D721Med (cell line): ENCODE results near the gene JMJD6.

Source experiments
- DNase-seq: peaks from one replicate; pipeline ENCODE4 v3.0.0; 2011; ENCODE audit warnings: low spot score; ENCODE audit not compliant: insufficient read length
- FAIRE-seq: peaks from 2 replicates; lab custom pipeline; 2011; peaks lifted over from hg19 to GRCh38; lab: Jason Lieb, UNC
- CTCF ChIP-seq: IDR thresholded peaks from 2 replicates; pipeline ENCODE4 v1.5.1; 2012; ENCODE audit warnings: mild to moderate bottlenecking, control low read depth; ENCODE audit not compliant: insufficient read depth; ENCODE audit errors: missing control alignments

Gene JMJD6

GRCh38 chr17:76726231-76726775, at the start of gene JMJD6:
Gene JMJD6 (minus strand): TSS chr17:76726606. CDS start chr17:76726475, 131 bp downstream.
- DNase-seq (peak; percentile 87), FAIRE-seq (no peak)
- no peak for TF ChIP-seq CTCF

GRCh38 chr17:76775021-76775600, 48.7 kb upstream of the JMJD6 start:
- DNase-seq (no peak), FAIRE-seq (no peak)
- TF ChIP-seq CTCF: no peak

- FAIRE-seq (peak; percentile 84), DNase-seq (peak; percentile 33)
- peak; percentile 13 for TF ChIP-seq CTCF
Observed at GRCh38 chr17:76772842-76773525, 46.6 kb upstream of the JMJD6 start.

- no peak for TF ChIP-seq CTCF
- no peak for FAIRE-seq
- DNase-seq: no peak
Observed at GRCh38 chr17:76758570-76758969, 32.2 kb upstream of the JMJD6 start.

- no peak for TF ChIP-seq CTCF
- DNase-seq (no peak), FAIRE-seq (no peak)
Observed at GRCh38 chr17:76757256-76757655, 30.9 kb upstream of the JMJD6 start.

- DNase-seq (no peak), FAIRE-seq (no peak)
- TF ChIP-seq CTCF: no peak
Observed at GRCh38 chr17:76755285-76755684, 28.9 kb upstream of the JMJD6 start.
